ENCODE data around the gene CALML3. TPM values are rescaled to one million over a fixed set of nuclear protein-coding genes. Genes with fewer than 3 reads are reported as not detected.

Gene CALML3
- total and polyA plus RNA-seq, 2 of the 8 experiments (the other 6 are each of a cell fraction or from before 2014, with no cell fraction given) = not detected

GRCh38 chr10:5499493-5500140 is 25.1 kb upstream of the CALML3 start, which contains the start of gene CALML5:
CALML5 (minus strand) TSS chr10:5499570; CDS start chr10:5499438, 132 bp downstream.
- H4K20me1 ChIP-seq (replicated peaks in 1 of 2; ENCODE audit: control insufficient read depth in 1 of 2, insufficient read depth in 2 of 2, low read length in 2 of 2) = peaks cover 0 to 3% of the 10 kb centered on the region in 2 experiments
- 0 out of 2 replicates have a peak within 1 kb of the TSS, but pooled peaks have one; percentile 66 for H2BK5ac ChIP-seq (ENCODE audit: low read depth, low read length)
- H4K91ac ChIP-seq (replicated peaks; ENCODE audit: insufficient read length, low read length) = peak within 1 kb of the TSS; percentile 85
- no peak within 1 kb of the TSS for H3K18ac ChIP-seq (ENCODE audit: extremely low read depth, low read length)
- H3K9me3 ChIP-seq (ENCODE audit: insufficient read depth in 2 of 2, low read depth in 1 of 2, low read length in 1 of 2) = no peaks in the 10 kb centered on the region
- WGBS, 2 experiments (ENCODE audit: extremely low coverage in 1 of 2, insufficient coverage in 1 of 2, insufficient read length in 1 of 2, insufficient replicate concordance in 2 of 2, low coverage in 1 of 2, low lambda C conversion rate in 2 of 2, missing lambda C conversion rate in 1 of 2) = 93% methylated on average over 10 of the region's 10 CpGs; no CpG with 5 or more reads in 1 of the 2 experiments
- no peaks in the 10 kb centered on the region for H3K36me3 ChIP-seq (ENCODE audit: control insufficient read depth in 2 of 4, insufficient read depth in 4 of 4, low read length in 3 of 4)
- peak within 1 kb of the TSS; percentile 81; the same call in 1 of the 2 replicates for H2BK15ac ChIP-seq (ENCODE audit: low read length)
- no peak within 1 kb of the TSS for H3K14ac ChIP-seq (ENCODE audit: insufficient read length)
- H3K56ac ChIP-seq (replicated peaks; ENCODE audit: insufficient read length, low read depth, low read length) = no peak within 1 kb of the TSS
- peaks cover 0 to 3% (median 0%) of the 10 kb centered on the region in 4 experiments; a peak in 1 of 7 replicates for H3K4me1 ChIP-seq (replicated peaks in 1 of 4; ENCODE audit: control insufficient read depth in 3 of 4, insufficient read depth in 4 of 4, low read length in 3 of 4)
- no peaks in the 10 kb centered on the region for H3K79me1 ChIP-seq (ENCODE audit: low read depth, low read length)
- H3K9ac ChIP-seq (replicated peaks in 1 of 4; ENCODE audit: extremely low read depth in 1 of 4, low read depth in 3 of 4, low read length in 3 of 4) = no peak within 1 kb of the TSS
- no peak within 1 kb of the TSS for H4K5ac ChIP-seq (ENCODE audit: insufficient read length, low read depth, low read length)
- H3K27me3 ChIP-seq (replicated peaks in 1 of 4; ENCODE audit: control insufficient read depth in 3 of 4, extremely low read depth in 1 of 4, insufficient read depth in 3 of 4, low read length in 3 of 4) = no peaks in the 10 kb centered on the region
- no peak within 1 kb of the TSS for H3K4ac ChIP-seq (replicated peaks; ENCODE audit: insufficient read length, low read depth, low read length)
- no peak within 1 kb of the TSS for H2BK20ac ChIP-seq (ENCODE audit: low read length)
- ChIA-PET CTCF (ENCODE audit: partially characterized antibody) (interaction anchor here (0.6 to 4.7 kb wide), 14 partner anchors 10 to 130 kb away, joined by 3 to 28 read pairs (median 4); no protein-coding TSS in a partner anchor), POLR2A (ENCODE audit: partially characterized antibody) (interaction anchor here (0.8 to 2.4 kb wide), 3 partner anchors 16 to 53 kb away, joined by 3 to 5 read pairs (median 3); no protein-coding TSS in a partner anchor)
- H3K4me2 ChIP-seq (ENCODE audit: insufficient read depth in 1 of 2, low read depth in 2 of 2, low read length in 2 of 2) = no peak within 1 kb of the TSS
- peak within 1 kb of the TSS; percentile 80; the same call in 1 of the 2 replicates for H2BK12ac ChIP-seq (ENCODE audit: low read depth, low read length)
- TF ChIP-seq PHF8 (conservative IDR thresholded peaks at IDR 0.05; ENCODE audit: low read depth, low read length) (no peak), ASH2L (IDR thresholded peaks at IDR 0.05; ENCODE audit: low read length) (no peak), POU5F1 (IDR thresholded peaks at IDR 0.05; ENCODE audit: low read depth, low read length) (no peak), POLR2A (IDR thresholded peaks at IDR 0.05; ENCODE audit: control extremely low read depth in 1 of 2, low read depth in 2 of 2, low read length in 2 of 2) (no peak), ATF2 (IDR thresholded peaks at IDR 0.05; ENCODE audit: low read length) (no peak), POLR2AphosphoS5 (IDR thresholded peaks at IDR 0.05; ENCODE audit: low read depth, low read length) (no peak), RBBP5 (IDR thresholded peaks at IDR 0.05; ENCODE audit: borderline replicate concordance, low read depth, low read length) (no peak), ZNF274 (IDR thresholded peaks at IDR 0.05; ENCODE audit: borderline replicate concordance, extremely low read depth, low read length) (no peak)
- no peak within 1 kb of the TSS for H3K27ac ChIP-seq (ENCODE audit: low read depth, low read length)
- no peak within 1 kb of the TSS for H4K8ac ChIP-seq (ENCODE audit: extremely low read depth, insufficient read depth, low read length)
- no peak within 1 kb of the TSS for H2AK5ac ChIP-seq (ENCODE audit: low read depth, low read length)
- H3K23me2 ChIP-seq (ENCODE audit: low read depth, low read length) = peaks cover 12% of the 10 kb centered on the region; the same call in 1 of the 2 replicates
- H3K79me2 ChIP-seq (ENCODE audit: control insufficient read depth in 1 of 2, insufficient read depth in 2 of 2, low read length in 2 of 2) = no peaks in the 10 kb centered on the region
- no peak within 1 kb of the TSS for H3K4me3 ChIP-seq (ENCODE audit: extremely low read depth in 1 of 4, insufficient read depth in 2 of 4, low read depth in 3 of 4, low read length in 4 of 4)
- DNase-seq (ENCODE audit: low read depth in 1 of 2, low spot score in 2 of 2) = no peak
- H2AFZ ChIP-seq (ENCODE audit: low read length) = no peak within 1 kb of the TSS
- no peak within 1 kb of the TSS for H3K23ac ChIP-seq (ENCODE audit: insufficient read length)
- no peak within 1 kb of the TSS for H2BK120ac ChIP-seq (replicated peaks; ENCODE audit: low read depth, low read length)
- FAIRE-seq = no peak

Measured in H1 (cell line).